Memory B cell (primary cell): Measurements from ENCODE around the gene OR6N2.

ENCODE experiments used
- ATAC-seq: fragments of 150-1000 bp; cut with Tn5 transposase; 2 replicates; pipeline ENCODE4 v1.10.0; 2021; ENCODE audit warnings: low read depth, mild to moderate bottlenecking, moderate library complexity
- DNase-seq, 2 donors: peaks; one replicate each; pipeline ENCODE4 v3.0.0; 2022; ENCODE audit warnings: low spot score in 2 of 2
- H3K27ac Mint-ChIP-seq: one replicate; pipeline ENCODE4 v1.8.0; 2022; ENCODE audit warnings: mild to moderate bottlenecking, moderate library complexity, mixed read lengths
- H3K27me3 Mint-ChIP-seq: one replicate; pipeline ENCODE4 v1.8.0; 2022; ENCODE audit warnings: mixed read lengths
- H3K36me3 Mint-ChIP-seq: one replicate; pipeline ENCODE4 v1.8.0; 2022; ENCODE audit warnings: mild to moderate bottlenecking, mixed read lengths
- H3K4me1 Mint-ChIP-seq: one replicate; pipeline ENCODE4 v1.8.0; 2022; ENCODE audit warnings: mixed read lengths
- H3K4me3 Mint-ChIP-seq: one replicate; pipeline ENCODE4 v1.8.0; 2022; ENCODE audit warnings: mild to moderate bottlenecking, moderate library complexity, mixed read lengths
- H3K9me3 Mint-ChIP-seq: one replicate; pipeline ENCODE4 v1.8.0; 2022; ENCODE audit warnings: mixed read lengths

OR6N2 gene

GRCh38 chr1:158724442-158724841, 56.6 kb downstream of the OR6N2 start:
- no peaks in the 10 kb centered on the region for H3K36me3 Mint-ChIP-seq
- no peaks in the 10 kb centered on the region for H3K4me1 Mint-ChIP-seq
- ATAC-seq (no peak), DNase-seq (no peak)
- H3K4me3 Mint-ChIP-seq = no peak overlapping the region
- no peak overlapping the region for H3K27ac Mint-ChIP-seq
- peaks cover 11% of the 10 kb centered on the region for H3K27me3 Mint-ChIP-seq
- H3K9me3 Mint-ChIP-seq = no peaks in the 10 kb centered on the region
